Fibroblast of lung (primary cell): Measurements from ENCODE around the gene B3GAT3.

ENCODE experiments used
- CTCF ChIP-seq, 2 donors: IDR thresholded peaks in 1 of 2; conservative IDR thresholded peaks in 1 of 2; 1 replicate in 1 of 2; 2 replicates in 1 of 2; pipeline ENCODE4 v1.5.1; 2011 to 2012; ENCODE audit warnings: low read length in 2 of 2, control low read depth in 1 of 2, inconsistent platforms in 1 of 2, low read depth in 1 of 2, mild to moderate bottlenecking in 1 of 2
- EZH2 ChIP-seq: IDR thresholded peaks from 2 replicates; pipeline ENCODE4 v1.5.1; 2012; ENCODE audit warnings: low read length, control low read depth, mild to moderate bottlenecking; ENCODE audit errors: missing control alignments

GRCh38 chr11:62573592-62574362 lies 48.0 kb downstream of the B3GAT3 start, which contains the start of gene EEF1G:
- TF ChIP-seq CTCF (conservative IDR thresholded peaks at IDR 0.05 in 1 of 2, IDR thresholded peaks at IDR 0.05 in 1 of 2; ENCODE audit: low read depth in 1 of 2, low read length in 2 of 2) (no peak), EZH2 (no peak)
